ENCODE measurements around the gene SERGEF.

The SERGEF gene

DNA sequence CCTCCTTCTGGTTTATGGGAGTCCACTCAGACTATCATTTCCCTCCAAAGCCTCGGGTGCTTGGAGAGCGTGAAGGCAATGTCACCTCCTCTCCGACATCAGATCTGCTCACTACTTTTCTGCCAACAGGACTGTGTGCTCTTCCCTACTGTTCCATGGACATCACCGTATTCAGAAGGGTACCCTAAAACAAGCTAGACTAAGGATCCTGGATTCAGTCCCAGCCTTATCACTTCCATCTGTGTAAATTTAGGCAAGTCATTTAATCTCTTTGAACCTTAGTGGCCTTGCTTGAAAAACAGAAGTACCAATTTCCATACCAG, 200.0 kb downstream of the SERGEF start:
- no peak for DNase-seq (ENCODE audit: low spot score)
- TF ChIP-seq, protein P1, sequence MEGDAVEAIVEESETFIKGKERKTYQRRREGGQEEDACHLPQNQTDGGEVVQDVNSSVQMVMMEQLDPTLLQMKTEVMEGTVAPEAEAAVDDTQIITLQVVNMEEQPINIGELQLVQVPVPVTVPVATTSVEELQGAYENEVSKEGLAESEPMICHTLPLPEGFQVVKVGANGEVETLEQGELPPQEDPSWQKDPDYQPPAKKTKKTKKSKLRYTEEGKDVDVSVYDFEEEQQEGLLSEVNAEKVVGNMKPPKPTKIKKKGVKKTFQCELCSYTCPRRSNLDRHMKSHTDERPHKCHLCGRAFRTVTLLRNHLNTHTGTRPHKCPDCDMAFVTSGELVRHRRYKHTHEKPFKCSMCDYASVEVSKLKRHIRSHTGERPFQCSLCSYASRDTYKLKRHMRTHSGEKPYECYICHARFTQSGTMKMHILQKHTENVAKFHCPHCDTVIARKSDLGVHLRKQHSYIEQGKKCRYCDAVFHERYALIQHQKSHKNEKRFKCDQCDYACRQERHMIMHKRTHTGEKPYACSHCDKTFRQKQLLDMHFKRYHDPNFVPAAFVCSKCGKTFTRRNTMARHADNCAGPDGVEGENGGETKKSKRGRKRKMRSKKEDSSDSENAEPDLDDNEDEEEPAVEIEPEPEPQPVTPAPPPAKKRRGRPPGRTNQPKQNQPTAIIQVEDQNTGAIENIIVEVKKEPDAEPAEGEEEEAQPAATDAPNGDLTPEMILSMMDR (IDR thresholded peaks at IDR 0.05; ENCODE audit: extremely low read depth, insufficient read depth, missing control alignments): no peak
- in situ Hi-C loops (cut with MboI; ENCODE audit: low pct_unique_long_range_greater_than_20kb, low sequenced_read_pairs, unreplicated experiment): no loop called here

DNA sequence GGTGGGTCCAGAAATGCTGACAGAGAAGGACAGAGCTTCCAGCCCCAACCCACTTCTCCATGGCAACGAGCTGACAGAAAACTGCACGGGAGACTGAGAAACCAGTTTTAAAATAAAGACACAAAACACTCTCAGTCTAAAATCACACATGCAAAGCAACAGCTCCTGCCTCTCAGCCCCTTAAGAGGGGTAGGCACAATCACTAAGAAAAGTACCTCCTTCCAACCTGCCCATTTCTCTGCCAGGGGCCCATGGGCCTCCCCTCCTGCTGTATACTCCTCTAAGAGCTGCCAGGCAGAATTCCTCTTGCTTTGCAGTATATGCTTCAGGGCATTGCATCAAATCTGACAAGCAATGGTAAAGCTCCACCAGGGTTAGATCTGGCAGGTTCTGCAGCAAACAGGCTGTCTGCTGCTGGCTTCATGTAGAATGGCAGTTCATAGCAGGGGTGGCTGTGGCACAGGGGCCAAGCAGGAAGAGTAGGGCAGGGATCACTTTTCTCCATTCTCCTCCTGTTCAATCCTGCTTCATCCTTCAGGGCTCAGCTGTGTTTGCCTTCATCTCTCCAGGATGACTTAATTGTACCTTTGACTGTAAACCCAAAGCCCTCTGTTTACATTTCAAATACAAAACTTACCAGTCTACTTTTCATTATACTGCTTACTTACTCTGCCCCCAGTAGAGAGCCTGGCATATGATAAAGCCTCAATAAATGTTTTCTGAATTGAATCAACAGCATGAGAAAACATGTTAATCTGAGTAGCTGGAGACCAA, 200.6 kb downstream of the SERGEF start:
- TF ChIP-seq, protein P1 (IDR thresholded peaks at IDR 0.05; ENCODE audit: extremely low read depth, insufficient read depth, missing control alignments): no peak
- in situ Hi-C loops (cut with MboI; ENCODE audit: low pct_unique_long_range_greater_than_20kb, low sequenced_read_pairs, unreplicated experiment): no loop called here
- no peak for DNase-seq (ENCODE audit: low spot score)

DNA sequence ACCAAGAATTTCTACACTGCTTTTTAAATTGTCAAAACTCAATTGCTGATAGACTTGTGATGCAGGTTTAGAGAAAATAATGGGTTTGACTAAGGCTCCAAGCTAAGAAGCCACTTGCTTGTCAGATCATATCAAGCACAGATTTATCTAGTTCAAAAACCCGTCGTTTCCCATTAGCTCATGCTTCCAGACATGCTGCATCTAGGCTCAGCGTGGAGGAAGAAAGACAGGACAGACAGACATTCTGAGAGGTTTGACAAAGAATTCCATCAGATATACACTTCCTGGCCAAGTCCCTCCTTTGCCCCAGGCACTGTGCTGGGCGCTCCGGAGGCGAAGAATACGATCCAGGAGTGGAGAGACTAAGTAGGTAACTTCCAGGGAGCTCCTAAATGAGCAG, 201.5 kb downstream of the SERGEF start:
- TF ChIP-seq, protein P1 (IDR thresholded peaks at IDR 0.05; ENCODE audit: extremely low read depth, insufficient read depth, missing control alignments): no peak
- DNase-seq (ENCODE audit: low spot score): no peak
- in situ Hi-C loops (cut with MboI; ENCODE audit: low pct_unique_long_range_greater_than_20kb, low sequenced_read_pairs, unreplicated experiment): no loop called here

DNA sequence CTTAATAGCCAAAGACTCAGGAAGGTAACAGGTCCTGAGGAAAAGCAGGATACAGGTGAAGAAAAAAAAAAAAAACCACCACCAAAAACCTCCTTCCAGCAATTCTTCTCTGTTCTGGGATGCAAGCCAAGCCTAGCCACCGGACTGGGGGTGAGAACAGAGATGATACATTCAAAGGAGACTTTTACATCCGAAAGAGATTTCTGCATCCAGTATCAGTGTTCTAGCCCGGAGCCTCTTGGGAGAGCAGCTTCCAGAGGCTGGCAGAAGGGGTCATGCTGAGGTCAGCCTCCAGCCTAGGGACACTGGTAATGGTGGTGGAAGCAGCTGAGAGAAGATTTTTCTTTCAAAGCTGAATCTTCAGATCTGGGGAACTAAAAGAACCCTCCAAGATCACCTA, 202.1 kb downstream of the SERGEF start:
- in situ Hi-C loops (cut with MboI; ENCODE audit: low pct_unique_long_range_greater_than_20kb, low sequenced_read_pairs, unreplicated experiment): no loop called here
- no peak for DNase-seq (ENCODE audit: low spot score)
- TF ChIP-seq, protein P1 (IDR thresholded peaks at IDR 0.05; ENCODE audit: extremely low read depth, insufficient read depth, missing control alignments): no peak

- DNase-seq (ENCODE audit: low spot score): no peak
- in situ Hi-C loops (cut with MboI; ENCODE audit: low pct_unique_long_range_greater_than_20kb, low sequenced_read_pairs, unreplicated experiment): no loop called here
- TF ChIP-seq, protein P1 (IDR thresholded peaks at IDR 0.05; ENCODE audit: extremely low read depth, insufficient read depth, missing control alignments): no peak
These were observed 202.8 kb downstream of the SERGEF start for GRCh38 chr11:17810041-17810440.

DNA sequence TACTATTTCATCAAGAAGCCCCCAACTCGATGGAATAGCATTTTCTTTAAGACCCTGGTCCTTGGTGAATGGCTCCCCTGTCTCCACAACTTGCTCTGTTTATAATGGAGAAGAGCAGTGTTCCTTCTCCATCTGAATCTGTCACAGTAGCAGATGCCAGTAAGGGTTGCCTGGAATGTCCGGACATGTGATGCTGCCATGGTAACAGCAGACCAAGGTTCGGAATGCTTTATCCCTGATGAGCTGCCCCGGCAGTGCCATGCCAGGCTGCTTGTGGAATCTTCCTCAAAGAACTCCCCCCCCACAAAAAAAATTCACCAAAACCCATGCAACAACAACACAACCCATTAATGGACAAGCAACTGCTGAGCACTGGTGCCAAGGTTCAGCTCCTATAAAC, 205.8 kb downstream of the SERGEF start:
- DNase-seq (ENCODE audit: low spot score): no peak
- TF ChIP-seq, protein P1 (IDR thresholded peaks at IDR 0.05; ENCODE audit: extremely low read depth, insufficient read depth, missing control alignments): no peak
- in situ Hi-C loops (cut with MboI; ENCODE audit: low pct_unique_long_range_greater_than_20kb, low sequenced_read_pairs, unreplicated experiment): no loop called here
